GM12865 (cell line): ENCODE results near the gene DEAF1.

Source experiments
- DNase-seq: peaks from one replicate; pipeline ENCODE4 v3.0.0; 2010; ENCODE audit warnings: low read depth
- H3K4me3 ChIP-seq: 2 replicates; pipeline ENCODE4 v1.5.1; 2011; ENCODE audit warnings: mild to moderate bottlenecking, low read depth, low read length, control low read depth
- TF ChIP-seq, protein P1 (sequence below): IDR thresholded peaks from 2 replicates; pipeline ENCODE4 v1.5.1; 2011; ENCODE audit warnings: low read length, control low read depth, low read depth, inconsistent platforms; ENCODE audit not compliant: insufficient read depth; ENCODE audit errors: missing control alignments

DEAF1 gene

GRCh38 chr11:611001-611996 is 83.7 kb downstream of the DEAF1 start:
- DNase-seq = no peak
- H3K4me3 ChIP-seq = no peak overlapping the region
- TF ChIP-seq, protein P1, sequence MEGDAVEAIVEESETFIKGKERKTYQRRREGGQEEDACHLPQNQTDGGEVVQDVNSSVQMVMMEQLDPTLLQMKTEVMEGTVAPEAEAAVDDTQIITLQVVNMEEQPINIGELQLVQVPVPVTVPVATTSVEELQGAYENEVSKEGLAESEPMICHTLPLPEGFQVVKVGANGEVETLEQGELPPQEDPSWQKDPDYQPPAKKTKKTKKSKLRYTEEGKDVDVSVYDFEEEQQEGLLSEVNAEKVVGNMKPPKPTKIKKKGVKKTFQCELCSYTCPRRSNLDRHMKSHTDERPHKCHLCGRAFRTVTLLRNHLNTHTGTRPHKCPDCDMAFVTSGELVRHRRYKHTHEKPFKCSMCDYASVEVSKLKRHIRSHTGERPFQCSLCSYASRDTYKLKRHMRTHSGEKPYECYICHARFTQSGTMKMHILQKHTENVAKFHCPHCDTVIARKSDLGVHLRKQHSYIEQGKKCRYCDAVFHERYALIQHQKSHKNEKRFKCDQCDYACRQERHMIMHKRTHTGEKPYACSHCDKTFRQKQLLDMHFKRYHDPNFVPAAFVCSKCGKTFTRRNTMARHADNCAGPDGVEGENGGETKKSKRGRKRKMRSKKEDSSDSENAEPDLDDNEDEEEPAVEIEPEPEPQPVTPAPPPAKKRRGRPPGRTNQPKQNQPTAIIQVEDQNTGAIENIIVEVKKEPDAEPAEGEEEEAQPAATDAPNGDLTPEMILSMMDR = no peak

DNA sequence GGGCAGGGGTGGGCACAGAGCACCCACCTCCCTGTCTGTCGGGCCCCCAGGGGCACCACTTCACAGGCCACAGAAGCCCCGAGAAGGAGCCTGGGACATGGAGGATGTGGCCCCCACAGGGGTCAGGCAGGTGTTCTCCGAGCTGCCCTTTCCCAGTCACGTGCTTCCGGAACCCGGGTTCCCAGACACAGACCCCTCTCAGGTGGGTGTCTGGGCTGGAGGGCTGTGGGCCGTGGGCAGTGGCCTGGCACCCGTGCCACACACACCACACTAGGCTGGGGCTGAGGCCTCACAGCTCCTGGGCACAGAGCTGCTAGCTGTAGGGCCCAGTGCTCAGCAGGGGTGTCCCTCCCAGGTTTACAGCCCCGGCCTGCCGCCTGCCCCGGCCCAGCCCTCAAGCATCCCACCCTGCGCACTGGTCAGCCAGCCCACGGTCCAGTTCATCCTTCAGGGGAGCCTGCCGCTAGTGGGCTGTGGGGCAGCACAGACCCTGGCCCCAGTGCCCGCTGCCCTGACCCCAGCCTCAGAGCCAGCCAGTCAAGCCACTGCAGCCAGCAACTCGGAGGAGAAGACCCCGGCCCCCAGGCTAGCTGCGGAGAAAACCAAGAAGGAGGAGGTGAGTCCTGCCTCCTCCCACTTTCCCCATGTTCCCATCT is 84.7 kb downstream of the DEAF1 start:
- TF ChIP-seq, protein P1 = no peak
- no peak overlapping the region for H3K4me3 ChIP-seq
- no peak for DNase-seq

GRCh38 chr11:609341-609811 is 85.6 kb downstream of the DEAF1 start:
- TF ChIP-seq, protein P1 = no peak
- no peak overlapping the region for H3K4me3 ChIP-seq
- DNase-seq = no peak

DNA sequence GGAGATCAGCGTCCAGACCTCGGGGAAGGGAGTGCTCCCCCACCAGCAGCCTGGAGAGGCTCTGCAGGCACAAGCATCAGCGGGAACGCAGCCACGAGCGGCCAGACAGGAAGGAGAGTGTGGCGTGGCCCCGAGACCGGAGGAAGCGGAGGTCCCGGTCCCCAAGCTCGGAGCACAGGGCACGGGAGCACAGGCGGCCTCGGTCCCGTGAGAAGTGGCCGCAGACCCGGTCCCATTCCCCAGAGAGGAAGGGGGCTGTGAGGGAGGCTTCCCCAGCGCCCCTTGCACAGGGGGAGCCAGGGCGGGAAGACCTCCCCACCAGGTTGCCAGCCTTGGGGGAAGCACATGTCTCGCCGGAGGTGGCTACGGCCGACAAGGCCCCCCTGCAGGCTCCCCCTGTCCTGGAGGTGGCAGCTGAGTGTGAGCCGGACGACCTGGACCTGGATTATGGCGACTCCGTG is 86.2 kb downstream of the DEAF1 start:
- TF ChIP-seq, protein P1 = no peak
- DNase-seq = no peak
- no peak overlapping the region for H3K4me3 ChIP-seq

DNA sequence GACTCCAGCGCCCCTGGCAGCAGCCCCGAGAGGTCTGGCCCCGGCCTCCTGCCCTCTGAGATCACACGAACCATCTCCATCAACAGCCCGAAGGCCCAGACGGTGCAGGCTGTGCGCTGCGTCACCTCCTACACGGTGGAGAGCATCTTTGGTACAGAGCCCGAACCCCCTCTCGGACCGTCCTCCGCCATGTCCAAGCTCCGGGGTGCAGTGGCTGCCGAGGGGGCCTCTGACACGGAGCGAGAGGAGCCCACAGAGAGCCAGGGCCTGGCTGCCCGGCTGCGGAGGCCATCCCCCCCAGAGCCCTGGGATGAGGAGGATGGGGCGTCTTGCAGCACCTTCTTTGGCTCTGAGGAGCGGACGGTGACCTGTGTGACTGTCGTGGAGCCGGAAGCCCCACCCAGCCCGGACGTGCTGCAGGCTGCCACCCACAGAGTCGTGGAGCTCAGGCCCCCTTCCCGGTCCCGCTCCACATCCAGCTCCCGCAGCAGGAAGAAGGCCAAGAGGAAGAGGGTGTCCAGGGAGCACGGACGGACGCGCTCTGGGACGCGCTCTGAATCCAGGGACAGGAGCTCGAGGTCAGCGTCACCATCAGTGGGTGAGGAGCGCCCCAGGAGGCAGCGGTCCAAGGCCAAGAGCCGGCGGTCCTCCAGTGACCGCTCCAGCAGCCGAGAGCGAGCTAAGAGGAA is 86.9 kb downstream of the DEAF1 start:
- no peak for DNase-seq
- H3K4me3 ChIP-seq = no peak overlapping the region
- TF ChIP-seq, protein P1 = no peak

DNA sequence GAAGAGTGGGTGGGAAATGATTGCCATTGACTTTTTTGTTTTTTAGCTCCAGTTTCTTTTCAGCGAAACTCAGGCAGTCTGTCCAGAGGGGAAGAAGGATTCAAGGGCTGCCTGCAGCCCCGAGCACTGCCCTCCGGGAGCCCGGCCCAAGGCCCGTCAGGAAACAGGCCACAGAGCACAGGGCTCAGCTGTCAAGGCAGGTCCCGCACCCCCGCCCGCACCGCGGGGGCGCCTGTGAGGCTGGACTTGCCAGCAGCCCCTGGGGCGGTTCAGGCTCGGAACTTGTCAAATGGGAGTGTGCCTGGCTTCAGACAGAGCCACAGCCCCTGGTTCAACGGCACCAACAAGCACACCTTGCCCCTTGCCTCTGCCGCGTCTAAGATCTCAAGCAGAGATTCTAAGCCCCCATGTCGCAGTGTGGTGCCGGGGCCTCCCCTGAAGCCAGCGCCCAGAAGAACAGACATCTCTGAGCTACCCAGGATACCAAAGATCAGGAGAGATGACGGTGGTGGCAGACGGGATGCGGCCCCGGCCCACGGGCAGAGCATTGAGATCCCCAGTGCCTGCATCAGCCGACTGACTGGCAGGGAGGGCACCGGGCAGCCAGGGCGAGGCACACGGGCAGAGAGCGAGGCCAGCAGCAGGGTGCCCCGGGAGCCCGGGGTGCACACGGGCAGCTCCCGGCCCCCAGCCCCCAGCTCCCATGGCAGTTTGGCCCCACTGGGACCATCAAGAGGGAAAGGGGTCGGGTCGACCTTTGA is 87.8 kb downstream of the DEAF1 start:
- no peak overlapping the region for H3K4me3 ChIP-seq
- TF ChIP-seq, protein P1 = no peak
- DNase-seq = no peak
